ENCODE results near the gene NPAS3.

Gene NPAS3

GRCh38 chr14:33596211-33597080 is 657.8 kb downstream of the NPAS3 start:
- no peak for DNase-seq

GRCh38 chr14:33598582-33598981 is 659.9 kb downstream of the NPAS3 start:
- no peak for DNase-seq

DNA sequence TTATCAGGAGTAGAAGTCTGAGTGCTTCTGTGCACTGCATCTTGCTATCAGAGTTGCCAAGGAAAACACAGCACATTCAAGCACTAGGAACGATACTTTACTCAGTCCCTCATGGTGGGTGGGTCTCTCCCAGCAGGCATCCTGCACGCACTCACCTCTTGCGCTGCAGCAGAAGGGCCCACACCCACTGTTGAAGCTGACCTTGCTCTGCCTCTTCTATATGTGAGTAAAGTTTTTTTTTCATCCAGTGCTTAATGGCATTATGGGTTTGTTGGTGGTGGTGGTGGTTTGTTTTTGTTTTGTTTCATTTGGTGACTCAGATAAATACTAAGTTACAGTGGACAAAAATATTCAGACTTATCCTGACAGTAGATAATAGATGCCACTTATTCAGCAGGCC is 663.7 kb downstream of the NPAS3 start:
- DNase-seq, result peak; percentile 15

- DNase-seq, result no peak
Observed at GRCh38 chr14:33606591-33606990, 667.9 kb downstream of the NPAS3 start.

- DNase-seq, result no peak
Observed at GRCh38 chr14:33609582-33609981, 670.9 kb downstream of the NPAS3 start.

- no peak for DNase-seq
Observed at GRCh38 chr14:33610121-33610520, 671.4 kb downstream of the NPAS3 start.

GRCh38 chr14:33611405-33612196 is 672.9 kb downstream of the NPAS3 start:
- DNase-seq, result no peak

DNA sequence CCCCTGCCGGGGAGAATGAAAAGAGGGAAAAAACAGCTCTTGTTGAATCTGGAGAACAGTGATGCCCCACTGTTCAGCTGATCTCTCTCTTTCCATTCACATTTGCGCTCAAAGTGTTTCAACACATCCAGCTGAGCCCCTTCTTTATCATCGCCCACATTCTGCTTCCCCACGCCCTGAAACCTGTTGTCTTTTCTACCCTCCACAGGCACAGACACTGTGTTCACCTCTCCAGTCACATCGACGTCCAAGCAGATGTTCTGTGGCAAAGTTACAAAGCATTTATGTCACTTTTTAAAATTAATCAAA is 673.5 kb downstream of the NPAS3 start:
- DNase-seq, result no peak

- DNase-seq, result peak; percentile 13
Observed at GRCh38 chr14:33617154-33617553, 678.5 kb downstream of the NPAS3 start.

- DNase-seq, result no peak
Observed at GRCh38 chr14:33618361-33619105, 679.9 kb downstream of the NPAS3 start.

- no peak for DNase-seq
Observed at GRCh38 chr14:33622496-33622895, 683.8 kb downstream of the NPAS3 start.

- DNase-seq, result no peak
Observed at GRCh38 chr14:33629792-33630191, 691.1 kb downstream of the NPAS3 start.

DNA sequence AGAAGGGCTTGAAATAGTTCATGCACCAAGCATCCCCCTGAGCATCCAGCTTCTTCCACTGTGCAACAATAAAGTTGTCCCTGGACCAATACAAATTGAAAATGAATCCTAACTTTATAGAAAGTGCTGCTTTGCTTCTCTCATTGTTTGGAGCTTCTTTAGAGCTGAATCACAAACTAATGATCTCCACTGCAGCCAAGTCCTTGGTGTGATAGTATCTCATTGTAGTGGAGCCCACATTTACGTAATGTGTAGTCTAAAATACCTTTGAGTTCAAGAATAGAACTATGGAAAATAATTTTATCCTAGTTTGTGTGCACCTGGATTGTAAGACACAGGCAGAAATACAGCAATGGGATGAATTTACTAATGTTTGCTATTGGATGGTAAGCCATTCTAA is 692.3 kb downstream of the NPAS3 start:
- DNase-seq, result no peak

- no peak for DNase-seq
Observed at GRCh38 chr14:33631441-33631840, 692.8 kb downstream of the NPAS3 start.

DNA sequence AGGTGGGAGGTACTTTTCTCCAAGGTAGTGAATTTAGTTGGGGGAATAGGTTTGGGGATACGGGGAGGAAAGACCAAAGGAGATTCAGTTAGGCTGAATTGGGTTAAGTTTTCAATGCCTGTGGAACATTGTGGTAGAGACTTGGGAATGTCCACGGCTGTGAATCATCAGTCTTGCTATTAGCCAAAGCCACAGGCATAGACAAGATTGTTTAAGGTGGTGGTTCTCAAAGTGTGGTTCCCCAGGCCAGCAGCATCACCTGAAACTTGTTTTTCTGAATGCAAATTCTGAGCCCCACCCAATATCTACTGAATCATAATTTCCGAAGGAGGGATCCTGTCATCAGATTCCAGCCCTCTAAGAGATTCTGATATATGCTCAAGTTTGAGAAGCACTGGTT is 696.0 kb downstream of the NPAS3 start:
- DNase-seq, result no peak

GRCh38 chr14:33636716-33637115 is 698.0 kb downstream of the NPAS3 start:
- no peak for DNase-seq

DNA sequence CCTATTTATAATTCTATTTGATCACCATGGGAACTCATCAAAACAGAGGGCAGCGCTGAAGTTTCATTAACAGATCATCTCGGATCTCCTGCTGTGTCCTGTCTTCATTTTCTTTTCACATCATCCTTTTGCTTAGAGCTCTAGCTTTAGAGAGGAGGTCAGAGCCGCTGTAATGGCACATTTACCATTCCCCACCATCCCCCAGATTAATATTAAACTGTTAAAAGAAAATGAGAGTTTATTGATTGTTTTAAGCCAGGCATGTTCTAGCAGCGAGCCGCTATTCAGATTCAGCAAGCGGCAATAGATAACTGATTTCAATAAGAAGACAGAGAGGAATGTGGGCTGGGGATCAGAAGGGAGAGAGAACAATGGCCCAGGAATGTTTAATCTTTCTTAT is 703.4 kb downstream of the NPAS3 start:
- DNase-seq, result no peak

DNA sequence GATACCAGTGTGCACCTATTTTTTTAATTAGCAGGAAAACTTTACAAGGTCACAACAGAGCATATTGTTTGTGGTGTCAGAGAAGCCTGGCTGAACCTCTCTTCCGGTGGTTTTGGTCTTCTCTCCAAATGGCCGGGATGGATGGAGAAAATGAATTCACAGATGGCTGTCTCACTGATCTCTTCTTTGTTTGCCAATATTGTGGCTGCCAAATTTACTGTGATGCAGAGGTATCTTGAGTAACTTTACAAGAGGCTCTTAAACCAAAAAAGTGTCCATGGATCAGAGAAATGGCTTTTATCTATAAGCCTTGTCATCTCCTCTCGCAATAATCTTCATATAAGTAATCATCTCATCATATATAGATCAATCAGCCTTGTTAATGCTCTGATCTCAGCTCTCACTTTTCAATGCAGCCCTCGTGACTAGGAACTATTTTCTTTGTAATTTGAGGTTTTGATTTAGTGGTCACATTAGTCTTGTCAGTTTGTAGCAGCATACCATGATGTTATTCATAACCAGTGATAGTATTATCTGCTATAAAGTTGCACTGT is 704.1 kb downstream of the NPAS3 start:
- no peak for DNase-seq

DNA sequence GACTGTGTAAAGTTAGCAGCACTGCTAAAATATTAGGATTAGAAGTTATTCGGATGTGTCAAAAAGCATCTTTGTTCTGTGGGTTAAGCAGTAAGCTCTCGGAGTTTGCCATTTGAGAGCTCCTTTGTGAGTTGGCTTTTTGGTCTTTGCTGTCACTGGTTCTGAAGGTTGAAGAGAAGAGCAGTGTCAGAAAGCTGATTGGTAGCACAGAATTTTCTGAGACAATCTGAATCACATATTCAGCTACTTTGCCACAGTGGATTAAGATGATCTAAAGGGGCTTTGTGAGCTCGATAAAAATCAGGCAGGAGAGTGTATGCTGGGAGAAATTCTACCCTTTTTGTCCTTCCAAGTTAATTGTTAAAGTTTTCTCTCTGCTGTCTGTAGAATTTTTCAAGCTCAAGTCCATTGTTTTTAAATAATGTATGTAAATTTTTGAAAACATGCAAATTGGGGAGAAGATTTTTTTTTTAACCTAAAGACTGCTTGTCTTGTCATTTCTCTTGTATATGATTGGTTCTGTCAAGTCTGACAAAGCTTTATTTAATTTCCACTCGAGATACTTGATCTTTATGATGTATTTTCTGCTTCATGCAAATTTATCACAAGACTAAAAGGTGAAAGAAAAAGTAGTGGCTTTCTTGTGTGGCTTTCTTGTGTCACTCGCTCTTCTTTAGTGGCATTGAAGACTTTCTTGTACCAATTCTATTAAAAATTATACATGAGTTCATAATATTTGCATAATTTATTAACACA is 704.9 kb downstream of the NPAS3 start:
- DNase-seq, result no peak

GRCh38 chr14:33646692-33647260 is 708.1 kb downstream of the NPAS3 start:
- DNase-seq, result no peak

DNA sequence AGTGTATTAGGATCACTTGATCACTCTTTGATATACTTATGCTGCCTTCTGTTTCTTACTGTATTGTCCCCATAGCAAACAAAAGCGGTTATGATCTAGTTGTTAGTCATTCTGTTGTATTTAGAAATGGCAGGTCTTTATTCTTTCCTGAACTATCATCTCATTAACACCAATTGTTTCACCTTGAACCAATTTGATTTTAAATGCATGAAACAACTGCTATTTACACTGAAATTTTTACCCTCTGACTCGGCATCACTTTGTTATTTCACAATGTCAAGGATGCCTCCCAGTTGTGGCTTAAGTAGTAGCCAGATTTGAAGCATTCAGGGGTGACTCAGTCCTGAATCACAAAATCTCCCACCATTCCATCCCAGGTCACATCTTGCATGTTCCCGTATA is 708.7 kb downstream of the NPAS3 start:
- DNase-seq, result peak; percentile 59

DNA sequence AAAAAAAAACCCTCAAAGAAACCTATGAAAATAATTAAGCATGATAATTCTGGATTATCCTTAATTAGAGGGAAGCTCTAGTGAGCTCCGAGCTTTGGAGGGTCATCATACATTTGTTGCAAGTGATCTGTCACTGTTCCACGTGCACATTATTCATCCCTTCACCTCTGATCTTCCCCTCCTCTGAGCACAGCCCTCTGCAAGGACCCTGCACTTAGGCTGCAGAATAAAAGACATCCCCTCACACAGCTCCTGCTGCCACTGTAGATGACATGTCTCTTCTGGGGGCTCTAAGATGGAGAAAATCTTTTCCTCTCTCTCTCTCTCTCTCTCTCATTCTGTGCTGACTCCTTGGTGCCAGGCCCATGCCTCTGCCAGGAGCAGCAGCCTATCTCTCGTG is 711.8 kb downstream of the NPAS3 start:
- DNase-seq, result no peak

Measured in T1000 (cell line).